Mesothelial cell of epicardium (in vitro differentiated cells): ENCODE measurements around the gene WASF3. TPM values are rescaled to one million over a fixed set of nuclear protein-coding genes. Genes with fewer than 3 reads are reported as not detected.

Source experiments
- DNase-seq, 2 experiments: peaks; one replicate each; pipeline ENCODE4 v3.0.0; 2021; ENCODE audit warnings: low spot score in 2 of 2; ENCODE audit not compliant: unreplicated experiment in 2 of 2
- H3K27ac Mint-ChIP-seq: 2 replicates; pipeline ENCODE4 v1.8.0; 2021; ENCODE audit warnings: mixed read lengths
- H3K27me3 Mint-ChIP-seq: 2 replicates; pipeline ENCODE4 v1.8.0; 2021; ENCODE audit warnings: low read depth, mixed read lengths
- H3K36me3 Mint-ChIP-seq: 2 replicates; pipeline ENCODE4 v1.8.0; 2021; ENCODE audit warnings: mixed read lengths
- H3K4me1 Mint-ChIP-seq: 2 replicates; pipeline ENCODE4 v1.8.0; 2021; ENCODE audit warnings: mixed read lengths
- H3K4me3 Mint-ChIP-seq: 2 replicates; pipeline ENCODE4 v1.8.0; 2021; ENCODE audit warnings: mild to moderate bottlenecking, moderate library complexity, mixed read lengths
- H3K9me3 Mint-ChIP-seq: 2 replicates; pipeline ENCODE4 v1.8.0; 2021; ENCODE audit warnings: mixed read lengths
- CTCF ChIP-seq: fragments of 200-600 bp; sonication (generic); IDR thresholded peaks from one replicate; pipeline ENCODE4 v1.5.0; 2021; ENCODE audit warnings: antibody characterized with exemption; ENCODE audit not compliant: unreplicated experiment
- total RNA-seq: library from RNA; stranded (reverse); gene quantifications from 3 replicates; pipeline ENCODE4 v1.2.1, GENCODE V29; 2021

WASF3 gene
- total RNA-seq, 1 donor from 2014 or later: 19.4 TPM

GRCh38 chr13:26726684-26727083 lies 169.2 kb downstream of the WASF3 start:
- Mint-ChIP-seq H3K4me3 (no peak overlapping the region), H3K9me3 (peaks cover 7% of the 10 kb centered on the region)

GRCh38 chr13:26727122-26727521 lies 169.6 kb downstream of the WASF3 start:
- no peak for DNase-seq
- H3K9me3 Mint-ChIP-seq: peaks cover 7% of the 10 kb centered on the region
- no peaks in the 10 kb centered on the region for H3K4me1 Mint-ChIP-seq
- H3K36me3 Mint-ChIP-seq: no peaks in the 10 kb centered on the region
- H3K4me3 Mint-ChIP-seq: no peak overlapping the region
- no peak overlapping the region for H3K27ac Mint-ChIP-seq
- peaks cover 32% of the 10 kb centered on the region for H3K27me3 Mint-ChIP-seq
- no peak for TF ChIP-seq CTCF

More at GRCh38 chr13:26726684-26727083, 169.2 kb downstream of the WASF3 start:
- TF ChIP-seq CTCF: no peak
- Mint-ChIP-seq H3K36me3 (no peaks in the 10 kb centered on the region), H3K27me3 (peaks cover 28% of the 10 kb centered on the region), H3K27ac (no peak overlapping the region), H3K4me1 (no peaks in the 10 kb centered on the region)
- DNase-seq: no peak

GRCh38 chr13:26727633-26728032 lies 170.2 kb downstream of the WASF3 start:
- peaks cover 7% of the 10 kb centered on the region for H3K9me3 Mint-ChIP-seq
- no peaks in the 10 kb centered on the region for H3K36me3 Mint-ChIP-seq
- H3K27ac Mint-ChIP-seq: no peak overlapping the region
- H3K27me3 Mint-ChIP-seq: peaks cover 33% of the 10 kb centered on the region
- no peak overlapping the region for H3K4me3 Mint-ChIP-seq
- TF ChIP-seq CTCF: no peak
- no peak for DNase-seq
- H3K4me1 Mint-ChIP-seq: no peaks in the 10 kb centered on the region

GRCh38 chr13:26735677-26736076 lies 178.2 kb downstream of the WASF3 start:
- Mint-ChIP-seq H3K4me1 (no peaks in the 10 kb centered on the region), H3K36me3 (no peaks in the 10 kb centered on the region), H3K27me3 (peaks cover 52% of the 10 kb centered on the region), H3K4me3 (no peak overlapping the region), H3K9me3 (peaks cover 22% of the 10 kb centered on the region), H3K27ac (no peak overlapping the region)
- TF ChIP-seq CTCF: no peak
- no peak for DNase-seq

Other genes starting within 250 kb of the WASF3 start
- not detected in 3 replicates for gene GPR12, start 203.1 kb downstream of the WASF3 start, total RNA-seq